GM18907 (cell line): ENCODE results near the gene GLIPR1L1.

ENCODE experiments used
- ATAC-seq: cut with Tn5 transposase; IDR thresholded peaks from one replicate; pipeline ENCODE4 v1.9.1; 2021; ENCODE audit warnings: mild to moderate bottlenecking, moderate library complexity; ENCODE audit not compliant: unreplicated experiment

The GLIPR1L1 gene

GRCh38 chr12:75349946-75350345, 15.5 kb downstream of the GLIPR1L1 start:
- ATAC-seq = no peak

DNA sequence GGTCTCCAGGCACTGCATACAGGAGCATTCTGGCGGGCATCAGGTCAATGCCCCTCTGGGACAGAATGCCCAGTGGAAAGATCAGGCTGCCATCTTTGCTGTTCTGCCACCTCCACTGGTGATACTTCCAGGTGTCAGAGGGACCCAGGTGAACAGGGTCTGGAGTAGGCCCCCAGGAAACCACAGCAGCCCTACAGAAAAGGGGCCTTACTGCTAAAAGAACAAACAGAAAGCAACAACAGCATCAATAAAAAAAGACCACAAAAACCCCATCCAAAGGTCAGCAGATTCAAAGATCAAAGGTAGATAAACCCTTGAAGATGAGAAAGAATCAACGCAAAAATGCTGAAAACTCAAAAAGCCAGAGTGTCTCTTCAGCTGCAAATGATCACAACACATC, 15.9 kb downstream of the GLIPR1L1 start:
- ATAC-seq = no peak

DNA sequence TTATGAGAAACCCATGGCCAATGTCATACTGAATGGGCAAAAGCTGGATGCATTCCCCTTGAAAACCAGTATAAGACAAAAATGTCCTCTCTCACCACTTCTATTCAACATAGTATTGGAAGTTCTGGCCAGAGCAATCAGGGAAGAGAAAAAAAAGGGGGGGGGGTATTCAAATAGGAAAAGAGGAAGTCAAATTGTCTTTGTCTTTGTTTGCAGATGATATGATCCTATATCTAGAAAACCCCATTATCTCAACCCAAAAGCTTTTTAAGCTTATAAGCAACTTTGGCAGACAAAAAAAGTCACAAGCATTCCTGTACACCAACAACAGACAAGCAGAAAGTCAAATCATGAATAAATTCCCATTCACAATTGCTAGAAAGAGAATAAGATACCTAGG, 19.5 kb downstream of the GLIPR1L1 start:
- ATAC-seq = no peak

GRCh38 chr12:75360920-75361319, 26.4 kb downstream of the GLIPR1L1 start:
- no peak for ATAC-seq

DNA sequence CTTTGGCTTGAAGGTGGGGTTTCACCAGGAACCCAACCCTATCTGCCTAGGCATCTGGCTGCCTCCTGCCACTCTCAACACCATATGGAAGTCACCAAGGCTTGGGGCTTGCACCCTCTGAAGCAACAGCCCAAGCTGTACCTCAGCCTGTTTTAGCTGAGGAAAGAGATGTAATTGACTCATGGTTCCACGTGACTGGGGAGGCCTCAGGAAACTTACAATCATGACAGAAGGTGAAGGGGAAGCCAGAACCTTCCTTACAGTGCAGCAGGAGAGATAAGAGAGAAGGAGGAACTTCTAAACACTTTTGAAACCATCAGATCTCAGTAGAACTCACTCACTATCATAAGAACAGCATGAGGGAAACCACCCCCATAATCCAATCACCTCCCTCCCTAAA, 26.9 kb downstream of the GLIPR1L1 start:
- ATAC-seq = no peak

GRCh38 chr12:75364919-75365318, 30.4 kb downstream of the GLIPR1L1 start:
- ATAC-seq = no peak

DNA sequence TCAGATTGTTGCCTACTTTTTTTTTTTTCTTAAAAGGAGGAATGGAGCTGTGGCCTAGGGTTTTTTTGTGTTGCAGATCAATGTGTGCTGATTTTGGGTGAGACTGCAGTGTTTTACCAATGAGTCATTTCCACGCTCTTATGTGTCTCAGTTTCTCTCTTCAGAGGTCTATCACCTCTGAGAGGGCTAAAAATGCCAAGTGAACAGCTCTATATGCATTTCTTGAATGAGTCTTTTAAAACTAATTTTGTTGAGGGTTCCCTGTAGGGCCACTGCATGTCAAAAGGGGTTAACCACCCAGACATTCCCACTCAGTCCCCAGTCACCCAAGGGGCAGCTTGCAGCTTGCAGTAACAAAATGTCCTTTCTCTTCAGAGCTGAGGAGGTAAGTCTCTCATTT, 32.2 kb downstream of the GLIPR1L1 start:
- peak; percentile 67 for ATAC-seq

GRCh38 chr12:75374971-75375370, 40.5 kb downstream of the GLIPR1L1 start:
- no peak for ATAC-seq

- no peak for ATAC-seq
Measured at GRCh38 chr12:75378354-75378753, 43.9 kb downstream of the GLIPR1L1 start.

DNA sequence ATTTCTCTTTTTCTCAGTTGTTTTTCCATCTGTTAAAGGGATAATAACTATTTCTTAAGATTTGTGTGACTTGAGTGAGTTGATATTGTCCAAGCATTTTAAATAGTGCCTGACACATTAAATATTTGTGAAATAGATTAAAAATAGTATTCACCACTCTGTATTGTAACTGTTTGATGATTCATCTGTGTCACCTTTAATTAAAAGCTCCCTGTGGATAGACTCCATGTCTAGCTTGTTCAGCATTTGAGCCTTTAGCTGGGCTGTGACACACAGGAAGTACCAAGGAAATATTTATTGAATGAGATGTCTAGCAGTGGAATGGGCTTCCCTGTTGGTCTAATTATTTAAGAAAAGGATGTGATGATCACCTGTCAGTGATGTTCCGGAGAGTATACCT, 54.6 kb downstream of the GLIPR1L1 start:
- no peak for ATAC-seq

- no peak for ATAC-seq
Measured at GRCh38 chr12:75389706-75390105, 55.2 kb downstream of the GLIPR1L1 start.

DNA sequence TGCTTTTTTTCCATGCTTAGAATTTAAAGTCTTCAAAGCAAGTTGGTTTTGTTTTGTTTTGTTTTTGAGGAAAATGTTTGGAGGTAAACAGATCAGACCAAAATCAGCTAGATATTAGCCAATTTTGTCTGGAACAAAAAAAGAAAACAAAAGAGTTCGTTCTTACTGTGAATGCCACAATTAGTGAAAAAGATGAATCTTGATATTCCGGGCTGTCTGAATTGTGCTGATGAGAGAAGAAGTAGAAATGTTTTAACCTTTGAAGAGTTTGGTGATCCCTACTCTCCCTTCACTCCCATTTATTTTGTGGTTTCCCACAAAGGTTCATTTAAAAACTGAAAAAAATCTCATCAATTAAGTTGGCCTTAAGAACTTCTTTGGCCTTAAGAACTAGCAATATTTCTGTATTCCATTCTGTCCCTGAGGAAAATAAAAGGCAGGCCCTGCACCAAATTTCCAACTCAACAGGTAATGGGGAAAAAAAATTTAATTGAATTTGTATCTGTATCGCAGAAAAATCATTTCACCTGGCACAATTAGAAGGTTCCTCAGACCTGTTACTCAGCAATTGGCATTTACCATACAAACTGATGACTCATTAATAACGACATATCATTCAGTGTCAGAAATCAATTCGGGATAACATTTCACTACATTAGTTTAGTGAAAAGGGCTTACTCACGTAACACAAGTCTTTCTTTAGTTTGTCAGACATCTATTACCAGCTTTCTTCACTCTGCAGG, 55.9 kb downstream of the GLIPR1L1 start:
- peak; percentile 10 for ATAC-seq

DNA sequence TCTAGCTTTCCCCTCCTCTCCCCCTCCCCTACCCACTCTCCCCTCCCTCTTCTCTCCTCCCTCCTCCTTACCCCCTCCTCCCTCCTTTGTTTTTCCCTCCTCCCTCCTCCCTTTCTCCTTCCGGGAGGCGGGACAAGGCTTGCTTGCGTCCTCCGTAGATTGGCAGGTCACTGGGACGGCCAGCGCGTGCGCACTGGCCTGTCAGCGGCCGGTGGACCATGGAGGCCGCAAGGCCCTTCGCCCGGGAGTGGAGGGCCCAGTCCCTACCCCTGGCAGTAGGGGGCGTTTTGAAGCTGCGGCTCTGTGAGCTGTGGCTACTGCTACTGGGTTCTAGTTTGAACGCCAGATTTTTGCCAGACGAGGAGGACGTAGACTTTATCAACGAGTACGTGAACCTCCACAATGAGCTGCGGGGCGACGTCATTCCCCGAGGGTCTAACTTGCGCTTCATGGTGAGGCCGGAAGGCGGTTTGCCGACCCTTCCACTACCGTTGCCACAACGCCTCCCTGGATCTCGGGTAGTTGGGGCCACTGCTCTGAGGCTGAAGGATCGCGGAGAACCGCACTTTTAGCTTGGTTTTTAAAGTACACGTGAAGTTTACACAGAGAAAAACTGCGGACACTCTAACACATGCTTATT, 56.5 kb downstream of the GLIPR1L1 start, which contains the start of gene GLIPR1L2:
Gene GLIPR1L2 (plus strand): TSS at position 191 of the 640 bp plus-strand sequence. CDS start 28 bp downstream, at position 219.
- peak; percentile 98 for ATAC-seq

DNA sequence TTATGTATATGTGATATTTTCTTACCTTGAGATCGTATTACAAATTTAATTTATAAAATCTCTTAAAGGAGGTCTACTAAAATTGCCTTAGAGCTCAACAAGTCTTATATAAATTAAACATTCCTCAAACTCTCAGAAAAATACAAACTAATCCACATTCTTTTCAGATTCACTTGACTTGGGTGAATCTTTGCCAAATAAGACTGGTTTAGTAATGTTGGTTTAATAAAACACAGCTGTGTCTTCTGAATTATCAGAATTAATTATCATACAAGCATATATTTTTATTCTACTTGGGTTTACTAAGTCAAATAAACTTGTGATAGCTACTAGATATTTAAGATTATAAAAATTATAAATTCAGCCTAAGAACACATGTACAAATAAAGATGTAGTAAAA, 69.8 kb downstream of the GLIPR1L1 start:
- no peak for ATAC-seq

GRCh38 chr12:75407683-75408082, 73.2 kb downstream of the GLIPR1L1 start:
- no peak for ATAC-seq

GRCh38 chr12:75409830-75410229, 75.4 kb downstream of the GLIPR1L1 start:
- ATAC-seq = no peak

- ATAC-seq = no peak
Measured at GRCh38 chr12:75414671-75415070, 80.2 kb downstream of the GLIPR1L1 start.

DNA sequence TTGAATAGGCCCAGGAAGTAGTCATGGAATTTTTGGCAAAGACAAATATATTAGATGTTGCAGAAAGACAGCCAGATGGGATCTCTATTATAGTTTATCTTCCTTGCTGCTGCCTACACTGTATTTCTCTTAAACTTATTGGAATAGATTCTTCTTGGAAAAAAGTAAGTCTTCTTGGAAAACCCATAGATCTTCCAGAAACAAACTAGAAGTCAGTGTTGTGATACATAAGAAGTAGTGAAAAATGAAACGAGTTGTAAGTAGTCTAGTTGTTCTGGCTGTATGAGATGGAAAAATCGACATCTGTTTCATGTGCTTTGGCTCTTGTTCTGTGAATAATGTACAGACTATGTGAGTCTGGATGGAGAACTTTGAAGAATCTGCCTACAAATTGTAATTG, 85.4 kb downstream of the GLIPR1L1 start:
- ATAC-seq = no peak
